GM13976 (cell line): Measurements from ENCODE around the gene TAL1.

ENCODE experiments used
- DNase-seq: peaks from one replicate; pipeline ENCODE4 v3.0.0; 2012; ENCODE audit warnings: low spot score
- in situ Hi-C: fragments of 300-500 bp; cut with MboI; formaldehyde crosslinking; loops from one replicate; pipeline ENCODE4 v1.12.0; 2022; ENCODE audit warnings: low sequenced_read_pairs, mixed read lengths, inconsistent platforms; ENCODE audit not compliant: unreplicated experiment
- TF ChIP-seq, protein P1 (sequence below): IDR thresholded peaks from 2 replicates; pipeline ENCODE4 v1.5.1; 2012; ENCODE audit warnings: borderline replicate concordance, mild to moderate bottlenecking; ENCODE audit not compliant: insufficient read depth; ENCODE audit errors: extremely low read depth, missing control alignments, control extremely low read depth

Gene TAL1

DNA sequence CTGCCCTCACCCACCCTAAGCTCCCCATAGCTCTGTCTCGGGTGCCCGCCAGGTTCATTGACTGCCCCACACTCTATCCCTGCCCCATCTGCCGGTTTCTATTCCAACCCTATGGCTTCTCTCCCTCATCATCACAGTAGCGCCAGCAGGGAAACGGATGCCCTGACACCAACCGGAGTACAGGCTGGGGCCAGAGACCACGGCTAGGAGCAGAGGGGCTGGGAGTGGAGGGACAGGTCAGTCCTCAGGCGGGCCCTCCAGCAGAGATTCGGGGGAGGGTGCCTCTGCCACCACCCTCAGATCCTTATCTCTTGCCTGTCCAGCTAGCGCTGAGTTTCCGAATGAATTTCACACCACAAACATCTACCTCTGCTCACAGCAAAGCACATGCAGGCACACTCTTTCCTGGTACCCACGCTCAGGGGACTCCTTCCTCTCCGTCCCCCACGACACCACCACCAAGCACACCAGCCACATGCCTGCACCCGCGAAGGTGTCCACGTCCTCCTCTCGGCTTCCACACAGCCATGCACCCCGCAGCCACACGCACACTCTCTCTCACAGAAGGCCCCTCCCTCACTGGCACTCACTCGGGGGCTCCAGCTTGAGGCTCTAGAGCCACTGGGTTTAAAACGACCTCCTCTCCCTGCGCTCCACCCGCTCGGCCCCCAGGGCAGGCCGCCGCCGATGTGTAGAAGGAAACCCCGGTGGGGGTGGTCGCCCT lies 7.2 kb downstream of the TAL1 start:
- no peak for DNase-seq
- in situ Hi-C loops = no loop called here
- TF ChIP-seq, protein P1, sequence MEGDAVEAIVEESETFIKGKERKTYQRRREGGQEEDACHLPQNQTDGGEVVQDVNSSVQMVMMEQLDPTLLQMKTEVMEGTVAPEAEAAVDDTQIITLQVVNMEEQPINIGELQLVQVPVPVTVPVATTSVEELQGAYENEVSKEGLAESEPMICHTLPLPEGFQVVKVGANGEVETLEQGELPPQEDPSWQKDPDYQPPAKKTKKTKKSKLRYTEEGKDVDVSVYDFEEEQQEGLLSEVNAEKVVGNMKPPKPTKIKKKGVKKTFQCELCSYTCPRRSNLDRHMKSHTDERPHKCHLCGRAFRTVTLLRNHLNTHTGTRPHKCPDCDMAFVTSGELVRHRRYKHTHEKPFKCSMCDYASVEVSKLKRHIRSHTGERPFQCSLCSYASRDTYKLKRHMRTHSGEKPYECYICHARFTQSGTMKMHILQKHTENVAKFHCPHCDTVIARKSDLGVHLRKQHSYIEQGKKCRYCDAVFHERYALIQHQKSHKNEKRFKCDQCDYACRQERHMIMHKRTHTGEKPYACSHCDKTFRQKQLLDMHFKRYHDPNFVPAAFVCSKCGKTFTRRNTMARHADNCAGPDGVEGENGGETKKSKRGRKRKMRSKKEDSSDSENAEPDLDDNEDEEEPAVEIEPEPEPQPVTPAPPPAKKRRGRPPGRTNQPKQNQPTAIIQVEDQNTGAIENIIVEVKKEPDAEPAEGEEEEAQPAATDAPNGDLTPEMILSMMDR = no peak

DNA sequence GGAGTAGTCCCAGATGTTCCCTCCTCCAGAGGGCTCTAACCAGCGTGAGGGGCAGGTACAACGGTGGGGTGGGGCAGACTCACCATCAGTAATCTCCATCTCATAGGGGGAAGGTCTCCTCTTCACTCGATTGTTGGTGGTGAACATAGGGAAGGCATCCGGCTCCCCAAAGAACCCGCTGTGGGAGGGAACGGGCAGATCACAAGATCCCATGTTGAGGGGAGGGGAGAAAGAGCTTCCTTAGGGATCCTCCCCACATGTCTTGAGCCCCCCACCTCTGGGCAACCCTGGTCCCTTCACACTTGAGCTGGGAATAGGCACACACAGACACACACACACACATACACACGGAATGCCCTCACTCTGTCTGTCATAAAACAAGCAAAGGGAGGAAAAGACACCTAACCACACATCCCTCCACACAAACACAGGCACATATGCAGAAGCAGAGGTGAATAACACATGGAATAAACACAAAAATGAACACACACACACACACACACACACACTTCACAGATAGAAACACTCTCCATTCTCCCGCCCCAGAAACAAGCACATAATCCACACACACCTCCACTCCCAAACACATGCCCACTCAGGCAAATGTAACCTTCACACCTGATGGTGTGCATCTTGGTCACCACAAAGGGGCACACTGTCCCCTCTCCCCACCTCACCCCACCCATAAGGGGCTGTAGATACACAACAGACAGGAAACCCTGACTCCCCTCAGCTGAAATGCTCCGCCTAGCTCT lies 7.9 kb downstream of the TAL1 start:
- TF ChIP-seq, protein P1 = no peak
- in situ Hi-C loops = no loop called here
- DNase-seq = no peak

DNA sequence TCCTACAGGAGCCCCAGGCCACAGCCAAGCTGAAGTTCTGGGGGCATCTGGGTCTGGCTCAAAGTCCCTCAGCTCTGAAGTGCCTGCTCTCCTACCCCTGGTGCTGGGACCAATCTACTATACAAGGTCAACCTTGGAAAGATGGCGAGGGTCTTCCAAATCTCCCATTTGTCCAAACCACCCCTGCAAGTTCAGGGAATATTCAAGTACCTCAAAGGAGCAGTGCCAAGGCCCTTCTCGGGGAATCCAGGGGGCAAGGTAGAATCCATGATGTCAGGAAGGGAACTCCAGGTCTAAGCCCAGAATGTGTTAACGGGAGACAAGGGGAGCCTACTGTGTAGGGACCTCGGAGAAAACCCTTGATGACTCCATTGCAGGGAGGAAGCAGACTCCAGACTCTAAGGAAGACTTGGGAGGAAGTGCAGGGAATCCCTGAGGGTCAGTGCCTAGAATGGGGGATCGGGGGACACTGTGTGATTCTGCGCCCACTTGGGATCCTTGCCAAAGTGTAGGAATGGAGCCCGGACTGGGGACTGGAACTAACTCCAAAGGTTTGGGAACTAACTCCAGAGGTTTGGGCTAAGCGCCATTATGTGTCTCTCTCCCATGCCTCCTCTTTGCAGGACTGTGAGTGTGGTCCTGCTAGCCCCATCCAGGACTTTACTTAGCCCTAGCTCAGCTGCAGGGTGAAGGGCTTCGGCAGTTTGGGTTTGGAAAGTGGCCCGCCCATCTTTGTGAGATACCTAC lies 8.7 kb downstream of the TAL1 start:
- DNase-seq = no peak
- in situ Hi-C loops = no loop called here
- TF ChIP-seq, protein P1 = no peak

DNA sequence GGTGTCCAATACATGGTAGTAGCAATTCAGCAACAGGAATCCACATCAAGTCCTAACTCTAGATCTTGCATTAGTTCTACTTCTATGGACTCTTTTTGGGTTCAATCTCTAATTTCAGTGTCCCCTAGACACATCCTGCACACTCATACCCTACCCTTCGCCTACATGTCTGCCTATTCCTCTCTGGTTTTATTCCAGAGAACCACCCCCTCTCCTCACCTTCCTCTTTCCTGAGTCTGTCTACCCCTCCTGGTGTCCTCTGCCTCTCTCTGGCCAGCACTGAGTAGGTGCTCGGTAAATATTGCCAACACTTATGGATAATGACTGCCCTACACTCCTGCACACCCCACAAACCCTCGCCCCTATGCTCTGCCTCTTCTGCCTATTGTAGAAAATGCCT lies 9.5 kb downstream of the TAL1 start:
- in situ Hi-C loops = no loop called here
- TF ChIP-seq, protein P1 = no peak

DNA sequence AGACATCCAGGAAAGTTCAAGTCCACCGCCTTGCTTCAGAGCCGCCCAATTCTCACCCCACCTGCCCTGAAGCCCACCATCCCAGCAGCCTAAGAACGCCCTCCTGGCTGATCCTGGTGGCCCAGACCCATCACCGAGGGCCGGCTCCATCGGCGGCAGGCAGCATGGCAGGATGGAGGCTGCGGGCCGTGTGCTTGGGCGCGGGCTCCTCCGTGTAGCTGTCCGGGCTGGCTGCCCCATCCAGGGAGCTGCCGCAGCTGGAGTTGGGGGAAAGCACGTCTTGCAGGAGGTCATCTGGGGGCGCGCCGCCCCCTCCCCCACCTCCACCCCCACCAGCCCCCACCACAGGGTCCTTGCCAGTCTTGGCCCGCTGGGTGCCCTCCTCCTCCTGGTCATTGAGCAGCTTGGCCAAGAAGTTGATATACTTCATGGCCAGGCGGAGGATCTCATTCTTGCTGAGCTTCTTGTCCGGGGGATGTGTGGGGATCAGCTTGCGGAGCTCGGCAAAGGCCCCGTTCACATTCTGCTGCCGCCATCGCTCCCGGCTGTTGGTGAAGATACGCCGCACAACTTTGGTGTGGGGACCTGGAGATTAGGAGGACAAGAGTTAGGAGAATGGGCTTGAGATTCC lies 12.3 kb downstream of the TAL1 start:
- TF ChIP-seq, protein P1 = no peak
- DNase-seq = no peak
- in situ Hi-C loops = no loop called here

More for the DNA sequence above, 9.5 kb downstream of the TAL1 start:
- no peak for DNase-seq

DNA sequence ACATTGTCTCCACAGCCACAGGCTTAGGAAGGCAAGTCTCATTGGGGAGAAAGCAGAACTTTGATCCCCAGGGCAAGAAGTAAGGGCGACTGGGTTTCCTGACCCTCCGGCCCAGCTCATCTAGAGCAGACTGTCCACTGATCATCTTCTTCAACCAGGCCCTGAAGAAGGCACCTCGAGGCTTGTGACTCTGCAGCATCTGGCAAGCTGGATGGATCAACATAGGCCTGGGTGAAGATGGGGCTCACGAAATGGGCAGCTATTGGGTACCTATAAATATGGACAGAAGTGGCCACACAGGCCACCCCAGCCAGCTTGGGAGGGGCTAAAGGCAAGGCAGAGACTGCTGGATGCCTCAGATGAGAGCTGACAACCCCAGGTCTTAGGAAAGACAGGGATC lies 13.0 kb downstream of the TAL1 start:
- in situ Hi-C loops = no loop called here
- TF ChIP-seq, protein P1 = no peak
- no peak for DNase-seq
